GM08714 (cell line): ENCODE results near the gene CCNJL.

Experiments used
- H3K4me3 ChIP-seq: fragments of 200-500 bp; sonication (Bioruptor generic); 2 replicates; pipeline ENCODE4 v1.5.1; 2014; ENCODE audit warnings: mild to moderate bottlenecking, low read length, inconsistent platforms
- ZNF274 ChIP-seq: IDR thresholded peaks from 2 replicates; pipeline ENCODE4 v1.6.1; 2012; ENCODE audit warnings: mild to moderate bottlenecking, low read depth, low read length

CCNJL gene

GRCh38 chr5:160312134-160312959, at the start of gene CCNJL:
TSS of gene CCNJL (minus strand) at chr5:160312564. CDS start at chr5:160311923, 641 bp downstream.
- H3K4me3 ChIP-seq = peak within 1 kb of the TSS; percentile 45
- no peak for TF ChIP-seq ZNF274

GRCh38 chr5:160361624-160362228, 49.4 kb upstream of the CCNJL start:
- no peak for TF ChIP-seq ZNF274
- no peak overlapping the region for H3K4me3 ChIP-seq

GRCh38 chr5:160360310-160360709, 47.9 kb upstream of the CCNJL start:
- no peak overlapping the region for H3K4me3 ChIP-seq
- no peak for TF ChIP-seq ZNF274

- H3K4me3 ChIP-seq = no peak overlapping the region
Measured at GRCh38 chr5:160359816-160360215, 47.5 kb upstream of the CCNJL start.

GRCh38 chr5:160359242-160359641, 46.9 kb upstream of the CCNJL start:
- TF ChIP-seq ZNF274 = no peak
- no peak overlapping the region for H3K4me3 ChIP-seq

More at GRCh38 chr5:160359816-160360215, 47.5 kb upstream of the CCNJL start:
- no peak for TF ChIP-seq ZNF274

GRCh38 chr5:160357861-160358411, 45.6 kb upstream of the CCNJL start:
- no peak overlapping the region for H3K4me3 ChIP-seq
- no peak for TF ChIP-seq ZNF274

GRCh38 chr5:160357394-160357793, 45.0 kb upstream of the CCNJL start:
- TF ChIP-seq ZNF274 = no peak
- no peak overlapping the region for H3K4me3 ChIP-seq

GRCh38 chr5:160356550-160357347, 44.4 kb upstream of the CCNJL start:
- no peak overlapping the region for H3K4me3 ChIP-seq
- no peak for TF ChIP-seq ZNF274

GRCh38 chr5:160354666-160355065, 42.3 kb upstream of the CCNJL start:
- H3K4me3 ChIP-seq = no peak overlapping the region
- no peak for TF ChIP-seq ZNF274

- no peak overlapping the region for H3K4me3 ChIP-seq
- TF ChIP-seq ZNF274 = no peak
Measured at GRCh38 chr5:160353379-160353778, 41.0 kb upstream of the CCNJL start.

GRCh38 chr5:160352308-160352707, 39.9 kb upstream of the CCNJL start:
- TF ChIP-seq ZNF274 = no peak
- H3K4me3 ChIP-seq = no peak overlapping the region

- H3K4me3 ChIP-seq = no peak overlapping the region
- TF ChIP-seq ZNF274 = no peak
Measured at GRCh38 chr5:160349935-160350303, 37.6 kb upstream of the CCNJL start.

- no peak for TF ChIP-seq ZNF274
- no peak overlapping the region for H3K4me3 ChIP-seq
Measured at GRCh38 chr5:160349249-160349934, 37.0 kb upstream of the CCNJL start.

GRCh38 chr5:160348080-160348479, 35.7 kb upstream of the CCNJL start:
- TF ChIP-seq ZNF274 = no peak
- H3K4me3 ChIP-seq = no peak overlapping the region
